Stomach smooth muscle (tissue), 2 donors: ENCODE results near the gene ICAM4.

Experiments used
- H3K27ac ChIP-seq: one replicate; pipeline ENCODE4 v1.7.0; 2013; ENCODE audit warnings: mild to moderate bottlenecking, low read length, inconsistent platforms
- H3K27me3 ChIP-seq, 2 donors: one replicate each; pipeline ENCODE4 v1.7.0; 2013; ENCODE audit warnings: low read length in 2 of 2; ENCODE audit not compliant: insufficient read depth in 2 of 2, control insufficient read depth in 1 of 2
- H3K36me3 ChIP-seq, 2 donors: one replicate each; pipeline ENCODE4 v1.7.0; 2013; ENCODE audit warnings: low read length in 2 of 2; ENCODE audit not compliant: control insufficient read depth in 2 of 2, insufficient read depth in 2 of 2
- H3K4me1 ChIP-seq: one replicate; pipeline ENCODE4 v1.7.0; 2013; ENCODE audit warnings: low read length; ENCODE audit not compliant: control insufficient read depth, insufficient read depth
- H3K4me3 ChIP-seq, 2 donors: one replicate each; pipeline ENCODE4 v1.7.0; 2013; ENCODE audit warnings: low read length in 2 of 2
- H3K9ac ChIP-seq, 2 donors: one replicate each; pipeline ENCODE4 v1.7.0; 2013; ENCODE audit warnings: low read length in 2 of 2, mild to moderate bottlenecking in 1 of 2
- H3K9me3 ChIP-seq, 2 donors: one replicate each; pipeline ENCODE4 v1.7.0; 2013; ENCODE audit warnings: low read length in 2 of 2; ENCODE audit not compliant: control insufficient read depth in 2 of 2
- donor health status: healthy.
- donor health status: Pancreatic carcinoma.

Gene ICAM4

DNA sequence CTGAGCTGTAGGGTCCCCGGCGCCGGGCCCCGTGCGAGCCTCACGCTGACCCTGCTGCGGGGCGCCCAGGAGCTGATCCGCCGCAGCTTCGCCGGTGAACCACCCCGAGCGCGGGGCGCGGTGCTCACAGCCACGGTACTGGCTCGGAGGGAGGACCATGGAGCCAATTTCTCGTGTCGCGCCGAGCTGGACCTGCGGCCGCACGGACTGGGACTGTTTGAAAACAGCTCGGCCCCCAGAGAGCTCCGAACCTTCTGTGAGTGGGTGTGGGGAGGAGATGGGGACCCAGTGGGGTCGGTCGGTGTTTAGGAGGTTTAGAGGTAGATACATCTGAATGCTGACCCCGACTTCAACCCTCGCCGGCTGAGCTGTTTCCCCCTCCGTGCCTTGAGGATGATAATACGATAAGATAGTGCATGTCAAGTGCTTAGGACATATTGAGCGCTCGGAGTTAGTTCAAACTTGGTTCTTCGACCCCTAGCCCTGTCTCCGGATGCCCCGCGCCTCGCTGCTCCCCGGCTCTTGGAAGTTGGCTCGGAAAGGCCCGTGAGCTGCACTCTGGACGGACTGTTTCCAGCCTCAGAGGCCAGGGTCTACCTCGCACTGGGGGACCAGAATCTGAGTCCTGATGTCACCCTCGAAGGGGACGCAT lies 4.9 kb downstream of the ICAM4 start:
- peak overlapping the region; percentile 55 to 67 for H3K4me3 ChIP-seq
- H3K27me3 ChIP-seq: peaks cover 78 to 98% of the 10 kb centered on the region in 2 donors
- no peaks in the 10 kb centered on the region for H3K36me3 ChIP-seq
- H3K27ac ChIP-seq: no peak overlapping the region
- H3K9me3 ChIP-seq: no peaks in the 10 kb centered on the region
- H3K4me1 ChIP-seq: peaks cover 55% of the 10 kb centered on the region
- no peak overlapping the region for H3K9ac ChIP-seq

DNA sequence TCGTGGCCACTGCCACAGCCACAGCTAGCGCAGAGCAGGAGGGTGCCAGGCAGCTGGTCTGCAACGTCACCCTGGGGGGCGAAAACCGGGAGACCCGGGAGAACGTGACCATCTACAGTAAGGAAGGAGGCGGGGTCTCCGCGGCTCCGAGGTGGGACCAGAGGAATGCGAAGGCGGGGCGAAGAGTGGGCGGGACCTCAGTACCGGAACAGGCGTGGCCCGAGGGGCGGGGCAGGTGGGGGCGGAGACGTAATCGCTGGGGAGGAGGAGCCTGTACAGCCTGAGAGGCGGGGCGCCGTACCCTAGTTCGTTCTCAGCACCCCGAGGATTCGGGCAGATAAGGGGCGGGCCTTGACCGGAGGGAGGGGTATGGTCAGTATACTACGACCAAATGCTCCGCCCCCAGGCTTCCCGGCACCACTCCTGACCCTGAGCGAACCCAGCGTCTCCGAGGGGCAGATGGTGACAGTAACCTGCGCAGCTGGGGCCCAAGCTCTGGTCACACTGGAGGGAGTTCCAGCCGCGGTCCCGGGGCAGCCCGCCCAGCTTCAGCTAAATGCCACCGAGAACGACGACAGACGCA lies 5.5 kb downstream of the ICAM4 start:
- Histone ChIP-seq H3K4me3 (peak overlapping the region; percentile 55 to 67), H3K4me1 (peaks cover 52% of the 10 kb centered on the region), H3K27me3 (peaks cover 78 to 94% of the 10 kb centered on the region in 2 donors), H3K9me3 (no peaks in the 10 kb centered on the region), H3K36me3 (no peaks in the 10 kb centered on the region), H3K27ac (no peak overlapping the region), H3K9ac (no peak overlapping the region)

DNA sequence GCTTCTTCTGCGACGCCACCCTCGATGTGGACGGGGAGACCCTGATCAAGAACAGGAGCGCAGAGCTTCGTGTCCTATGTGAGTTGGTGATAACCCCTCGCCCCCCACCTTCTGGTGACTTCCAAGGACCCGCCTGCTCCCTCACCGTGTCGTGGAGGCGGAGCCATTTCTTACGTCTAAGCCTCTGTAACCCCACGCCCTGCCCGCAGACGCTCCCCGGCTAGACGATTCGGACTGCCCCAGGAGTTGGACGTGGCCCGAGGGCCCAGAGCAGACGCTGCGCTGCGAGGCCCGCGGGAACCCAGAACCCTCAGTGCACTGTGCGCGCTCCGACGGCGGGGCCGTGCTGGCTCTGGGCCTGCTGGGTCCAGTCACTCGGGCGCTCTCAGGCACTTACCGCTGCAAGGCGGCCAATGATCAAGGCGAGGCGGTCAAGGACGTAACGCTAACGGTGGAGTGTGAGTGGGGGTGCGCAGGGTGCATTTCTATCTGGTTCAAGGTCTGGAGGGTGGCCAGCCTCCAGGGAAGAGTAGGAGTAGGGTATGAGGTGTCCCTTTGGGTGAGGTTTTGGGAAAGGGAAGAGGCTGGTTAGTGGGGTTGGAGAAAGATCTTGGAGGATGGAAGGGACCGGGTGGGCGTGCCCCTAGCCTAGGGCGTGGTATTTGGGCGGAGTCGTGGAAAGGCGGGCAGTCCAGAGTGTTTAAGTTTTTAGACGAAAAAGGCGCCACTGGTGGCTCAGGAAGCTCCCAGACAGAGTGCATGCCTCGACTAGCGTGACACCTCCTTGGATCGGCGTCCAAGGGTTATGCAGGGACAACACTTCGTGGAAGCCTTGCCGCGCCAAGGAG lies 6.3 kb downstream of the ICAM4 start:
- Histone ChIP-seq H3K4me1 (peaks cover 49% of the 10 kb centered on the region), H3K27ac (no peak overlapping the region), H3K9ac (no peak overlapping the region), H3K27me3 (peaks cover 71 to 87% of the 10 kb centered on the region in 2 donors), H3K4me3 (peak overlapping the region in 1 of 2 donors; percentile 67), H3K9me3 (no peaks in the 10 kb centered on the region), H3K36me3 (no peaks in the 10 kb centered on the region)

DNA sequence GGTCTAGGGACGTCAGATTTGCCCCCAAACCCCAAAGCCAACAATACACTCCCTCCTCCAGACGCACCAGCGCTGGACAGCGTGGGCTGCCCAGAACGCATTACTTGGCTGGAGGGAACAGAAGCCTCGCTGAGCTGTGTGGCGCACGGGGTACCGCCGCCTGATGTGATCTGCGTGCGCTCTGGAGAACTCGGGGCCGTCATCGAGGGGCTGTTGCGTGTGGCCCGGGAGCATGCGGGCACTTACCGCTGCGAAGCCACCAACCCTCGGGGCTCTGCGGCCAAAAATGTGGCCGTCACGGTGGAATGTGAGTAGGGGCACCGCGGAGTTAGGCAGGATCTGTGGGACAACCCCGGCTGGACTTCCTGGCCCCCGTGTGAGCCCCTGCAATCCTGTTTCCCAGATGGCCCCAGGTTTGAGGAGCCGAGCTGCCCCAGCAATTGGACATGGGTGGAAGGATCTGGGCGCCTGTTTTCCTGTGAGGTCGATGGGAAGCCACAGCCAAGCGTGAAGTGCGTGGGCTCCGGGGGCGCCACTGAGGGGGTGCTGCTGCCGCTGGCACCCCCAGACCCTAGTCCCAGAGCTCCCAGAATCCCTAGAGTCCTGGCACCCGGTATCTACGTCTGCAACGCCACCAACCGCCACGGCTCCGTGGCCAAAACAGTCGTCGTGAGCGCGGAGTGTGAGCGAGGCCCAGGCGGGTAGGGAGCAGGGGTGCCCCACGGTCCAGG lies 7.0 kb downstream of the ICAM4 start:
- H3K4me3 ChIP-seq: no peak overlapping the region
- H3K36me3 ChIP-seq: no peaks in the 10 kb centered on the region
- H3K4me1 ChIP-seq: peaks cover 47% of the 10 kb centered on the region
- H3K9ac ChIP-seq: no peak overlapping the region
- H3K9me3 ChIP-seq: no peaks in the 10 kb centered on the region
- H3K27me3 ChIP-seq: peaks cover 66 to 80% of the 10 kb centered on the region in 2 donors
- no peak overlapping the region for H3K27ac ChIP-seq

DNA sequence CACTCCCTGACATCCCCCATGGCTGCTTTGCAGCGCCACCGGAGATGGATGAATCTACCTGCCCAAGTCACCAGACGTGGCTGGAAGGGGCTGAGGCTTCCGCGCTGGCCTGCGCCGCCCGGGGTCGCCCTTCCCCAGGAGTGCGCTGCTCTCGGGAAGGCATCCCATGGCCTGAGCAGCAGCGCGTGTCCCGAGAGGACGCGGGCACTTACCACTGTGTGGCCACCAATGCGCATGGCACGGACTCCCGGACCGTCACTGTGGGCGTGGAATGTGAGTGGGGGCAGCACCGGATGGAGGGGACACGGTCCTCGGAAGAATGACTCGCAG lies 7.6 kb downstream of the ICAM4 start:
- H3K36me3 ChIP-seq: no peaks in the 10 kb centered on the region
- no peak overlapping the region for H3K4me3 ChIP-seq
- H3K4me1 ChIP-seq: peaks cover 42% of the 10 kb centered on the region
- no peaks in the 10 kb centered on the region for H3K9me3 ChIP-seq
- H3K27ac ChIP-seq: no peak overlapping the region
- peaks cover 60 to 75% of the 10 kb centered on the region in 2 donors for H3K27me3 ChIP-seq
- H3K9ac ChIP-seq: no peak overlapping the region

DNA sequence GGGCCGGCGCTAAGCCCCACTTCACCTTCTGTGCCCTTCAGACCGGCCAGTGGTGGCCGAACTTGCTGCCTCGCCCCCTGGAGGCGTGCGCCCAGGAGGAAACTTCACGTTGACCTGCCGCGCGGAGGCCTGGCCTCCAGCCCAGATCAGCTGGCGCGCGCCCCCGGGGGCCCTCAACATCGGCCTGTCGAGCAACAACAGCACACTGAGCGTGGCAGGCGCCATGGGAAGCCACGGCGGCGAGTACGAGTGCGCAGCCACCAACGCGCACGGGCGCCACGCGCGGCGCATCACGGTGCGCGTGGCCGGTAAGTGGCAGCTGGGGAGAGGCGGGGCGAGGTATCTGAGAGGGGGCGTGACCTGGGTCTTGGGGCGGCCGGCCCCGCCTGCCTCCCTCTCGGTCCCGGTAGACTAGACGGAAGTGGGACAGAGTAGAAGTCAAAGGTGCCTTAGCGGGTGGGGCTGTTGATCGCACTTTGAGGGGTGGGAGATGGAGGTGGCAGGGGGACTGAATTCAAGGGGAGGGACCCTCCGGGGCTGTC lies 8.6 kb downstream of the ICAM4 start:
- no peak overlapping the region for H3K9ac ChIP-seq
- H3K27me3 ChIP-seq: peaks cover 59 to 70% of the 10 kb centered on the region in 2 donors
- peak overlapping the region in 1 of 2 donors; percentile 35 for H3K4me3 ChIP-seq
- H3K9me3 ChIP-seq: no peaks in the 10 kb centered on the region
- peaks cover 32% of the 10 kb centered on the region for H3K4me1 ChIP-seq
- H3K27ac ChIP-seq: no peak overlapping the region
- H3K36me3 ChIP-seq: no peaks in the 10 kb centered on the region

DNA sequence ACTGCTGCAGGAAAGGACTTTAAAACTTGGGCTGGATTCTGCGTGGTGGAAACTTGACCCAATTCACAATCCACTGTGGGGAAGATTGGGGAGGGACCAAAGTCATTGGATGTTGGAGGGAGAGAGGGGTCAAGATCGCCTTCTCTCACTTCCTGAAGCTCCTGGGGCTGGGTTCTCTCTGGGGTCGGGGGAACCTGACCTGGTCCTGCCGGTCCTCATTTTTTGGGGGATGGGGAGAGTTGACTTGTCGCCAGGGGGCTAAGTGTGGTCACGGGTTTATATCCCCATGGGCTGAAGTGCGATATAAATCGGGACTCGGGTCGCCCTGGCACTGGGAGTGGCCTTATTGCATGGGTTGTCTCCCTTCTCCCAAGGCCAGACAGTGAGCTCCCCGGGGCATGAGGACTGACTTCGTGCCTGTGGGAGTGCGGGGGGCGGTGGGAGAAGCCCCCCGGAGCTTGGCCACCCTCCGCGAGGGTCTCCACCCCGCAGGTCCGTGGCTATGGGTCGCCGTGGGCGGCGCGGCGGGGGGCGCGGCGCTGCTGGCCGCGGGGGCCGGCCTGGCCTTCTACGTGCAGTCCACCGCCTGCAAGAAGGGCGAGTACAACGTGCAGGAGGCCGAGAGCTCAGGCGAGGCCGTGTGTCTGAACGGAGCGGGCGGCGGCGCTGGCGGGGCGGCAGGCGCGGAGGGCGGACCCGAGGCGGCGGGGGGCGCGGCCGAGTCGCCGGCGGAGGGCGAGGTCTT lies 9.3 kb downstream of the ICAM4 start:
- H3K9ac ChIP-seq: no peak overlapping the region
- H3K27me3 ChIP-seq: peaks cover 53 to 64% of the 10 kb centered on the region in 2 donors
- no peak overlapping the region for H3K27ac ChIP-seq
- H3K9me3 ChIP-seq: no peaks in the 10 kb centered on the region
- H3K36me3 ChIP-seq: no peaks in the 10 kb centered on the region
- peak overlapping the region in 1 of 2 donors; percentile 35 for H3K4me3 ChIP-seq
- peaks cover 25% of the 10 kb centered on the region for H3K4me1 ChIP-seq

DNA sequence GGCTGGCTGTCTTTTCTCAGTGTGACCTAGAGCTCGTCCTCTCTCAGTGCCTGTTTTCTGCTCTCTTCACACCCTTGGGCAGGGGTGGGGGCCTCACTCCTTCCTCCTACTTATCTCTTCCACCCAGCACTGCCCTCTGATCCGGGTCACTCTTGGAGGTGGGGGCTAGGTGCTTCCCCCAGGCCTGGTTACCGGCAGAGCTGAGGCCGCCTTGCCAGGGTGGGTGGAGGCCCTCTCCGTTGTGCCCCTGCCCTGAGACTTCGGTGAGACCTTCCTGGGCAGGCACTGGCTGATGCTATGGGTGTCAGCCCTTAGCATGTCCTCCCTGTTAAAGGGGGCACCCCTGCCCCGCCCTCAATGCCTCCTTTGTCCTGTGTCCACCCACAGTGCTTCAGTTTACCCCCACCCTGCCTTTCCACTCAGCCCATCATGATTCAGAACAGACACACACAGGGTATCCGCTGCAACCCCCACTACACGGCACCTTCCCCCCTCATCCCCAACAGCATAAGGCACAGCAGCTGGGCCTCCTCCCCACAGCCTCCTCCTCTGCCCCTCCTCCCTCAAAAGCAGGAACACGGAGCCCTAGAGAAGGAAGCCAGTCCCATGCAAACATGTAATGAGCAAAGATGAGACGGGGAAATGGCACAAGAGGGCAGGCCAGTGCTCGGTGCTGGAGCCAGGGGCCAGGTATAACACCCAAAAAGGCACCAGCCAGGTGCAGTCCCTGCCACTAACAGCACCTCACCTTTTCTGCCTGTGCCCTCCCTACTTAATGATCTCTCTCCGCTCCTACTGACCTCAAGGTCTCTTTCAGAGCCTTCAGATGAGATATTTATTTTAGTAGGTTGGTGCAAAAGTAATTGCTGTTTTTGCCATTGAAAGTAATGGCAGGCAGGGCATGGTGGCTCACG lies 13.0 kb downstream of the ICAM4 start:
- H3K27me3 ChIP-seq: peaks cover 17 to 29% of the 10 kb centered on the region in 2 donors

DNA sequence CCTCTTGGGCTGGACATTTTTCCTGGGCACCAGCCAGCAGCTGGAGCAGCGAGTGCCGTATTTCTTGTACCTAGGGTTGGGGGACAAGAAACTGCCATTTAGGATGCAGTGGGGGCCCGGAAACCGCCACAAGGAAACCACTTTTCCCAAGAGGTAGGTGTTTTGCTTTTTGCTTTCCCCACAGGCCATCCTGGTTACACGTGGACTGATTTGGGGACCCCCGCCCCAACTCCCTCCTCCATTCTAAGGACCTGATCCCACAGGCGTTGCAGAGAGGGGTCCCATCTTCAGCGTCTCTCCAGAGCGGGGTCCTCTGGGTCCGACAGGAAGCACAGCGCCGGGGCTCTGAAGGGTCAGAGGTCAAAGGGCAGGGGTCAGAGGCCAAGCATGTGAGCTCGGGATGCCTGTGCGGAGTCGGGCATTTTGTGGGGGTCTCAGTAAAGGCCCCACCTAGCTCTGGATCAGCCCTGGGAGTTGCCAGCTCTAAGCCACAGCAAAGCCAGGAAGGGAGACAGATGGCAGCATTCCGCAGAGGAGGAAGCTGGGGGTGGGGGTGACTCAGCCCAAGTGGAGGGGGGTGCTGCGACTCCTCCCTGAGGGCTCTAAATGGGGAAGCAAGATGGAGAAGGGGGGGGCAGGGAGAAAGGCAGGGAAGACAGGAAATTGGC lies 18.5 kb downstream of the ICAM4 start:
- Histone ChIP-seq H3K27ac (no peak overlapping the region), H3K27me3 (peaks cover 0 to 3% of the 10 kb centered on the region in 2 donors), H3K4me3 (no peak overlapping the region), H3K4me1 (peaks cover 2% of the 10 kb centered on the region), H3K9ac (no peak overlapping the region), H3K36me3 (peaks cover 3% of the 10 kb centered on the region in 2 donors), H3K9me3 (no peaks in the 10 kb centered on the region)

More for the DNA sequence above, 13.0 kb downstream of the ICAM4 start:
- Histone ChIP-seq H3K4me1 (peaks cover 4% of the 10 kb centered on the region), H3K9me3 (no peaks in the 10 kb centered on the region), H3K9ac (no peak overlapping the region), H3K4me3 (no peak overlapping the region), H3K36me3 (no peaks in the 10 kb centered on the region), H3K27ac (no peak overlapping the region)
